Measurements from ENCODE around the gene TMEM135.

TMEM135 gene

DNA sequence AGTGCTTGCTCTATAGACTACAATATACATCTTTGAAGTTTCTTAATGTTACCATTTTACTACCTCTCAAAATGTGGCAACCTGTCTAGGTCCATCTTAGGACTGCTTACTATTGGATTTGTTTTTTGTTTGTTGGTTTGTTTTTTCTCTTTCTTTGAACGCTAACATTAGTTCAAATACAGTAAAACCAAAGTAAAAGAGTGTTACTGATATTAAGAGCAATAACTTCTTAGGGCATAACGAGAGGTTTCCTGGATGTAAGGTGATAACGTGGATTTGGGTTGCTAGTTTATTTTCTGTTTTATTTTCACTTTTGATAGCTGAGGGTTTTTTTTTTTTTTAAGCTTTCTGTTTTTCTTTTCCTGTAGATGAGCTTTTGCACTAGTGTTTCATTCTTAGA, 43.6 kb downstream of the TMEM135 start:
- no peak overlapping the region for H3K4me2 ChIP-seq (ENCODE audit: low read length)
- H3K27me3 ChIP-seq (ENCODE audit: control insufficient read depth, low read length), result no peaks in the 10 kb centered on the region

DNA sequence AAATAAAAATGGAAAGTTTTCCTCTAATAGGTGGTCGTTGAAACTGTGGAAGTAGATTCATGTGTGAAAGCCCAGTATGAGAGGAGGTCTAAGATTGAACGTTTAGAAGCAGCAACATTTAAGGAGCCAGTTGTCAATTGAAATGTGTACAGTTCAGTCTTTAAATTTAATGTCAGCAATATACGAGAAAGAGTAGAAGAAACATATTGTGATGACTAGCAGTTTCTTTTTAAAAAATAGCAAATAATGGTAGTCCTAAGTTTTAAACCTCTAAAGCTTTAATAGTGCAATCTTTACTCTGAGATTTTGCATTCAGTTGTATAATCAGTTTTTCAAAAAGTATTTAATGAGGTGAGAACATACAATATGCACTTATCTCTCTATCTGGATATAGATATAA, 44.9 kb downstream of the TMEM135 start:
- no peaks in the 10 kb centered on the region for H4K20me1 ChIP-seq (ENCODE audit: control insufficient read depth, insufficient read depth, low read depth, low read length)
- no peak overlapping the region for H3K4me2 ChIP-seq (ENCODE audit: low read length)
- no peaks in the 10 kb centered on the region; the same call in 1 of the 2 replicates for H3K79me2 ChIP-seq (ENCODE audit: control insufficient read depth, low read length)
- H3K9me2 ChIP-seq (replicated peaks; ENCODE audit: control insufficient read depth, low read length), result no peaks in the 10 kb centered on the region
- peaks cover 16% of the 10 kb centered on the region for H3K36me3 ChIP-seq (ENCODE audit: control insufficient read depth, low read length)
- no peak overlapping the region for H3K4me3 ChIP-seq (ENCODE audit: low read length)
- H3K27me3 ChIP-seq (ENCODE audit: control insufficient read depth, low read length), result no peaks in the 10 kb centered on the region
- no peak overlapping the region for H3K27ac ChIP-seq (ENCODE audit: low read depth, low read length)
- H3F3A ChIP-seq (ENCODE audit: control insufficient read depth, insufficient read depth), result no peaks in the 10 kb centered on the region
- no peaks in the 10 kb centered on the region for H3K4me1 ChIP-seq (ENCODE audit: control insufficient read depth, low read length)
- TF ChIP-seq EZH2phosphoT487 (IDR thresholded peaks at IDR 0.05; ENCODE audit: borderline replicate concordance, low read length), result no peak
- TF ChIP-seq, protein P1, sequence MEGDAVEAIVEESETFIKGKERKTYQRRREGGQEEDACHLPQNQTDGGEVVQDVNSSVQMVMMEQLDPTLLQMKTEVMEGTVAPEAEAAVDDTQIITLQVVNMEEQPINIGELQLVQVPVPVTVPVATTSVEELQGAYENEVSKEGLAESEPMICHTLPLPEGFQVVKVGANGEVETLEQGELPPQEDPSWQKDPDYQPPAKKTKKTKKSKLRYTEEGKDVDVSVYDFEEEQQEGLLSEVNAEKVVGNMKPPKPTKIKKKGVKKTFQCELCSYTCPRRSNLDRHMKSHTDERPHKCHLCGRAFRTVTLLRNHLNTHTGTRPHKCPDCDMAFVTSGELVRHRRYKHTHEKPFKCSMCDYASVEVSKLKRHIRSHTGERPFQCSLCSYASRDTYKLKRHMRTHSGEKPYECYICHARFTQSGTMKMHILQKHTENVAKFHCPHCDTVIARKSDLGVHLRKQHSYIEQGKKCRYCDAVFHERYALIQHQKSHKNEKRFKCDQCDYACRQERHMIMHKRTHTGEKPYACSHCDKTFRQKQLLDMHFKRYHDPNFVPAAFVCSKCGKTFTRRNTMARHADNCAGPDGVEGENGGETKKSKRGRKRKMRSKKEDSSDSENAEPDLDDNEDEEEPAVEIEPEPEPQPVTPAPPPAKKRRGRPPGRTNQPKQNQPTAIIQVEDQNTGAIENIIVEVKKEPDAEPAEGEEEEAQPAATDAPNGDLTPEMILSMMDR (IDR thresholded peaks at IDR 0.05; ENCODE audit: low read depth, low read length, poor library complexity, severe bottlenecking), result no peak
- H3K9me3 ChIP-seq (ENCODE audit: control insufficient read depth, insufficient read depth, low read length), result peaks cover 2% of the 10 kb centered on the region; the same call in 1 of the 2 replicates

More for the DNA sequence above, 43.6 kb downstream of the TMEM135 start:
- Histone ChIP-seq H3K9me3 (ENCODE audit: control insufficient read depth, insufficient read depth, low read length) (peaks cover 2% of the 10 kb centered on the region; the same call in 1 of the 2 replicates), H3K27ac (ENCODE audit: low read depth, low read length) (no peak overlapping the region), H3K36me3 (ENCODE audit: control insufficient read depth, low read length) (peaks cover 20% of the 10 kb centered on the region), H3K4me1 (ENCODE audit: control insufficient read depth, low read length) (no peaks in the 10 kb centered on the region), H3F3A (ENCODE audit: control insufficient read depth, insufficient read depth) (no peaks in the 10 kb centered on the region), H3K9me2 (replicated peaks; ENCODE audit: control insufficient read depth, low read length) (no peaks in the 10 kb centered on the region), H4K20me1 (ENCODE audit: control insufficient read depth, insufficient read depth, low read depth, low read length) (no peaks in the 10 kb centered on the region), H3K4me3 (ENCODE audit: low read length) (no peak overlapping the region), H3K79me2 (ENCODE audit: control insufficient read depth, low read length) (no peaks in the 10 kb centered on the region; the same call in 1 of the 2 replicates)
- TF ChIP-seq, protein P1 (IDR thresholded peaks at IDR 0.05; ENCODE audit: low read depth, low read length, poor library complexity, severe bottlenecking), result no peak
- TF ChIP-seq EZH2phosphoT487 (IDR thresholded peaks at IDR 0.05; ENCODE audit: borderline replicate concordance, low read length), result no peak

DNA sequence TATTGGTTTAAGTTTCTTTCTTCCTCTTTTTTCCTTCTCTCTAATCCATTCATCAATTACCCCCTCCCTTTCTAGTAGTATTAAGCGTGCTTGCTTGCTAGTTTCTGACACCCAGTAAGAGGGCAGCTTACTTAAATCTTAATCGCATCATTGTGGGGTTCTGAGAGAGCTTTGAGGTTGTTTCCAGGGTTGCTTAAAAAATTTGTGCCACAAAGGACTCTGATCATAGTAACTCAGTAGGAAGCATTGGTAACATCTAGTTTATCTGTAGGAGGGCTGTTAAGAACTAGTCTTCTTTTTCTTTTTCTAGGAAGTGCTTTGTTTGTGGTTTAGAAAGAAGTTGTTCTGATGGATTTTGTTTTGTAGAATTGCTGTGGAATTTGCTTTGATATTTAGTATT, 45.3 kb downstream of the TMEM135 start:
- Histone ChIP-seq H4K20me1 (ENCODE audit: control insufficient read depth, insufficient read depth, low read depth, low read length) (no peaks in the 10 kb centered on the region), H3K9me2 (replicated peaks; ENCODE audit: control insufficient read depth, low read length) (no peaks in the 10 kb centered on the region), H3F3A (ENCODE audit: control insufficient read depth, insufficient read depth) (no peaks in the 10 kb centered on the region), H3K36me3 (ENCODE audit: control insufficient read depth, low read length) (peaks cover 16% of the 10 kb centered on the region), H3K27ac (ENCODE audit: low read depth, low read length) (no peak overlapping the region), H3K79me2 (ENCODE audit: control insufficient read depth, low read length) (no peaks in the 10 kb centered on the region; the same call in 1 of the 2 replicates), H3K27me3 (ENCODE audit: control insufficient read depth, low read length) (no peaks in the 10 kb centered on the region), H3K4me2 (ENCODE audit: low read length) (no peak overlapping the region), H3K4me1 (ENCODE audit: control insufficient read depth, low read length) (no peaks in the 10 kb centered on the region), H3K9me3 (ENCODE audit: control insufficient read depth, insufficient read depth, low read length) (peaks cover 2% of the 10 kb centered on the region; the same call in 1 of the 2 replicates), H3K4me3 (ENCODE audit: low read length) (no peak overlapping the region)
- TF ChIP-seq, protein P1 (IDR thresholded peaks at IDR 0.05; ENCODE audit: low read depth, low read length, poor library complexity, severe bottlenecking), result no peak
